ENCODE results near the gene GOLGA1. TPM values are rescaled to one million over a fixed set of nuclear protein-coding genes. Genes with fewer than 3 reads are reported as not detected.

GOLGA1 gene
- total and polyA plus RNA-seq, 2 of the 13 experiments (the other 11 are each of a cell fraction or from before 2014, with no cell fraction given) = 12.7 to 15.9 TPM

GRCh38 chr9:124868511-124869465, 72.1 kb downstream of the GOLGA1 start (continued):
- TF ChIP-seq CREM (IDR thresholded peaks at IDR 0.05) (no peak), CREM (CRISPR knock-in tag; IDR thresholded peaks at IDR 0.05) (no peak), ZNF891 (CRISPR knock-in tag; IDR thresholded peaks at IDR 0.05) (peak; percentile 93), SKI (IDR thresholded peaks at IDR 0.05; ENCODE audit: partially characterized antibody) (peak; percentile 9), NFATC3 (CRISPR knock-in tag; IDR thresholded peaks at IDR 0.05) (no peak), ZMYM2 (CRISPR knock-in tag; IDR thresholded peaks at IDR 0.05) (no peak), DNMT3B (CRISPR knock-in tag; conservative IDR thresholded peaks at IDR 0.05) (peak; percentile 52; the same call in 1 of the 2 replicates), ZNF496 (CRISPR knock-in tag; IDR thresholded peaks at IDR 0.05; ENCODE audit: insufficient replicate concordance) (no peak), AGO2 (optimal IDR thresholded peaks at IDR 0.05; ENCODE audit: low read depth, low read length) (peak; percentile 89), RBM22 (optimal IDR thresholded peaks at IDR 0.05; ENCODE audit: low read length) (no peak), GZF1 (CRISPR knock-in tag; IDR thresholded peaks at IDR 0.05) (no peak), TGIF2 (CRISPR knock-in tag; IDR thresholded peaks at IDR 0.05) (peak; percentile 70), SALL1 (CRISPR knock-in tag; IDR thresholded peaks at IDR 0.05) (peak; percentile 65; the same call in 1 of the 2 replicates), NFKBIZ (CRISPR knock-in tag; IDR thresholded peaks at IDR 0.05) (peak; percentile 51; the same call in 1 of the 2 replicates), ZGPAT (CRISPR knock-in tag; IDR thresholded peaks at IDR 0.05) (peak; percentile 35), PHF8 (CRISPR knock-in tag; IDR thresholded peaks at IDR 0.05) (peak; percentile 93), WIZ (CRISPR knock-in tag; IDR thresholded peaks at IDR 0.05) (no peak), BATF2 (CRISPR knock-in tag; IDR thresholded peaks at IDR 0.05) (no peak; the same call in 1 of the 2 replicates), NR3C1 (CRISPR knock-in tag; IDR thresholded peaks at IDR 0.05) (no peak), YEATS4 (CRISPR knock-in tag; IDR thresholded peaks at IDR 0.05; ENCODE audit: borderline replicate concordance) (peak; percentile 89; the same call in 1 of the 2 replicates), ZFP36 (IDR thresholded peaks at IDR 0.05; ENCODE audit: borderline replicate concordance, low read depth, low read length, partially characterized antibody) (no peak), FOXO1 (CRISPR knock-in tag; IDR thresholded peaks at IDR 0.05) (peak; percentile 5; the same call in 1 of the 2 replicates), RXRA (CRISPR knock-in tag; IDR thresholded peaks at IDR 0.05) (0 out of 2 replicates have a peak, but pooled peaks have one; percentile 44), ZNF260 (CRISPR knock-in tag; IDR thresholded peaks at IDR 0.05; ENCODE audit: borderline replicate concordance, low read depth) (no peak), RFXANK (CRISPR knock-in tag; IDR thresholded peaks at IDR 0.05) (0 out of 2 replicates have a peak, but pooled peaks have one; percentile 30), CBX1 (IDR thresholded peaks at IDR 0.05; ENCODE audit: low read depth) (peak; percentile 18), ZNF296 (CRISPR knock-in tag; conservative IDR thresholded peaks at IDR 0.05) (no peak)
- TF ChIP-seq, protein P1, sequence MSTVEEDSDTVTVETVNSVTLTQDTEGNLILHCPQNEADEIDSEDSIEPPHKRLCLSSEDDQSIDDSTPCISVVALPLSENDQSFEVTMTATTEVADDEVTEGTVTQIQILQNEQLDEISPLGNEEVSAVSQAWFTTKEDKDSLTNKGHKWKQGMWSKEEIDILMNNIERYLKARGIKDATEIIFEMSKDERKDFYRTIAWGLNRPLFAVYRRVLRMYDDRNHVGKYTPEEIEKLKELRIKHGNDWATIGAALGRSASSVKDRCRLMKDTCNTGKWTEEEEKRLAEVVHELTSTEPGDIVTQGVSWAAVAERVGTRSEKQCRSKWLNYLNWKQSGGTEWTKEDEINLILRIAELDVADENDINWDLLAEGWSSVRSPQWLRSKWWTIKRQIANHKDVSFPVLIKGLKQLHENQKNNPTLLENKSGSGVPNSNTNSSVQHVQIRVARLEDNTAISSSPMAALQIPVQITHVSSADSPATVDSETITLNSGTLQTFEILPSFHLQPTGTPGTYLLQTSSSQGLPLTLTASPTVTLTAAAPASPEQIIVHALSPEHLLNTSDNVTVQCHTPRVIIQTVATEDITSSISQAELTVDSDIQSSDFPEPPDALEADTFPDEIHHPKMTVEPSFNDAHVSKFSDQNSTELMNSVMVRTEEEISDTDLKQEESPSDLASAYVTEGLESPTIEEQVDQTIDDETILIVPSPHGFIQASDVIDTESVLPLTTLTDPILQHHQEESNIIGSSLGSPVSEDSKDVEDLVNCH (CRISPR knock-in tag; IDR thresholded peaks at IDR 0.05) = no peak

All from HepG2 (cell line).